ENCODE measurements around the gene TRIM9. TPM values are rescaled to one million over a fixed set of nuclear protein-coding genes. Genes with fewer than 3 reads are reported as not detected.

TRIM9 gene
- total RNA-seq, 1 donor from 2014 or later = 0.92 TPM

GRCh38 chr14:51028851-51029754 lies 65.8 kb downstream of the TRIM9 start:
- DNase-seq (ENCODE audit: low read depth) = no peak
- TF ChIP-seq, protein P1, sequence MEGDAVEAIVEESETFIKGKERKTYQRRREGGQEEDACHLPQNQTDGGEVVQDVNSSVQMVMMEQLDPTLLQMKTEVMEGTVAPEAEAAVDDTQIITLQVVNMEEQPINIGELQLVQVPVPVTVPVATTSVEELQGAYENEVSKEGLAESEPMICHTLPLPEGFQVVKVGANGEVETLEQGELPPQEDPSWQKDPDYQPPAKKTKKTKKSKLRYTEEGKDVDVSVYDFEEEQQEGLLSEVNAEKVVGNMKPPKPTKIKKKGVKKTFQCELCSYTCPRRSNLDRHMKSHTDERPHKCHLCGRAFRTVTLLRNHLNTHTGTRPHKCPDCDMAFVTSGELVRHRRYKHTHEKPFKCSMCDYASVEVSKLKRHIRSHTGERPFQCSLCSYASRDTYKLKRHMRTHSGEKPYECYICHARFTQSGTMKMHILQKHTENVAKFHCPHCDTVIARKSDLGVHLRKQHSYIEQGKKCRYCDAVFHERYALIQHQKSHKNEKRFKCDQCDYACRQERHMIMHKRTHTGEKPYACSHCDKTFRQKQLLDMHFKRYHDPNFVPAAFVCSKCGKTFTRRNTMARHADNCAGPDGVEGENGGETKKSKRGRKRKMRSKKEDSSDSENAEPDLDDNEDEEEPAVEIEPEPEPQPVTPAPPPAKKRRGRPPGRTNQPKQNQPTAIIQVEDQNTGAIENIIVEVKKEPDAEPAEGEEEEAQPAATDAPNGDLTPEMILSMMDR (IDR thresholded peaks at IDR 0.05; ENCODE audit: insufficient read depth, low read length, poor library complexity, severe bottlenecking) = no peak

DNA sequence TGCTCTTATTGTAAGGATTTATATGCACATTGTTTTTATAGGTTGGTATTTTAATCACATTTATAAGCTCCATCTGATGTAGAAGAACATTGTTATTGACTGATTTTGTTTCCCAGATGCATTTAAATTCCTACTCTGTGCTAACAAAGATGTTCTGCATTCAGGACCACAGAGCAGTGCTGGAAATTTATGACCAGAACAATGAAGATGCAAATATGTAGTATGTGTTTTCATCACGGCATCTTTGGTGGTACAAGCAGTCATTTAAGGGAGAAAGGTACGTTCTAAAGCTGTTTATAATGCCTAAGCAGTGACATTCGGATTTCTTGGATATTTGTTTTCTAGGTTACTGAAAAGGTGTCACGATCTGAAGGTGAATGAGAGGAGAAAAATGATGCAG lies 66.5 kb downstream of the TRIM9 start:
- Histone ChIP-seq H3K27me3 (ENCODE audit: control insufficient read depth, insufficient read depth, low read length) (no peaks in the 10 kb centered on the region), H3K36me3 (ENCODE audit: control insufficient read depth, insufficient read depth, low read length) (no peaks in the 10 kb centered on the region), H3K4me3 (ENCODE audit: low read depth, low read length) (no peak overlapping the region)
- no peak for DNase-seq (ENCODE audit: low read depth)
- TF ChIP-seq, protein P1 (IDR thresholded peaks at IDR 0.05; ENCODE audit: insufficient read depth, low read length, poor library complexity, severe bottlenecking) = no peak

More at GRCh38 chr14:51028851-51029754, 65.8 kb downstream of the TRIM9 start:
- H3K36me3 ChIP-seq (ENCODE audit: control insufficient read depth, insufficient read depth, low read length) = no peaks in the 10 kb centered on the region
- no peak overlapping the region for H3K4me3 ChIP-seq (ENCODE audit: low read depth, low read length)
- no peaks in the 10 kb centered on the region for H3K27me3 ChIP-seq (ENCODE audit: control insufficient read depth, insufficient read depth, low read length)

DNA sequence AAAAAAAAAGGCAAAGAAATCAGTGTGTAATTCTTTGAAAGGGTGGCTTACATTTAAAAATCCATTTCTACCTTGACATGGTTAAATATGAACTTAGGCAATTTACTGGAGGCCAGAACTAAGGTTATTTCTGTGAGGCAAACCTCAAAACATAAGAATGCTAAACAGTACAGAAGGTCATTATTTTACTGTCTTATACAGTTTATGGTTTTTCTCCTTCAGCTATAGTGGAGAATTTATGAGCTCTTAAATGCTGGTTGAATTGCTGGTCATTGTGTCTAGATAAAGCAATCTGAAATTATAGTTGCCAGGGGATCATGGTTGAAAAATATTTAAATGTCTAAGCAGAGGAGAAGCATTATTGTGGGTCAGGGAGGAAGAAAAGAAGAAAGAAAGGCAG lies 70.5 kb downstream of the TRIM9 start:
- Histone ChIP-seq H3K27me3 (ENCODE audit: control insufficient read depth, insufficient read depth, low read length) (no peaks in the 10 kb centered on the region), H3K36me3 (ENCODE audit: control insufficient read depth, insufficient read depth, low read length) (no peaks in the 10 kb centered on the region), H3K4me3 (ENCODE audit: low read depth, low read length) (no peak overlapping the region)
- TF ChIP-seq, protein P1 (IDR thresholded peaks at IDR 0.05; ENCODE audit: insufficient read depth, low read length, poor library complexity, severe bottlenecking) = no peak
- no peak for DNase-seq (ENCODE audit: low read depth)

- Histone ChIP-seq H3K36me3 (ENCODE audit: control insufficient read depth, insufficient read depth, low read length) (no peaks in the 10 kb centered on the region), H3K4me3 (ENCODE audit: low read depth, low read length) (no peak overlapping the region), H3K27me3 (ENCODE audit: control insufficient read depth, insufficient read depth, low read length) (no peaks in the 10 kb centered on the region)
- TF ChIP-seq, protein P1 (IDR thresholded peaks at IDR 0.05; ENCODE audit: insufficient read depth, low read length, poor library complexity, severe bottlenecking) = no peak
- no peak for DNase-seq (ENCODE audit: low read depth)
These were observed 70.9 kb downstream of the TRIM9 start for GRCh38 chr14:51023964-51024363.

- no peak overlapping the region for H3K4me3 ChIP-seq (ENCODE audit: low read depth, low read length)
- DNase-seq (ENCODE audit: low read depth) = no peak
- no peaks in the 10 kb centered on the region for H3K27me3 ChIP-seq (ENCODE audit: control insufficient read depth, insufficient read depth, low read length)
- TF ChIP-seq, protein P1 (IDR thresholded peaks at IDR 0.05; ENCODE audit: insufficient read depth, low read length, poor library complexity, severe bottlenecking) = no peak
- no peaks in the 10 kb centered on the region for H3K36me3 ChIP-seq (ENCODE audit: control insufficient read depth, insufficient read depth, low read length)
These were observed 72.1 kb downstream of the TRIM9 start for GRCh38 chr14:51022769-51023168.

All from kidney epithelial cell (primary cell).